Activated B cell treated with CpG ODN at 0.5 μM for 24 hours (primary cell): Measurements from ENCODE around the gene MTMR3. TPM values are rescaled to one million over a fixed set of nuclear protein-coding genes. Genes with fewer than 3 reads are reported as not detected.

Source experiments
- ATAC-seq: fragments of 200-7000 bp; cut with Tn5 transposase; one replicate; pipeline ENCODE4 v1.10.0; 2021; ENCODE audit warnings: low read depth, mild to moderate bottlenecking, moderate library complexity
- CTCF ChIA-PET: fragments of 350-600 bp; sonication (Branson Sonifier 250); formaldehyde crosslinking; loops from one replicate; lab custom pipeline; 2021; ENCODE audit warnings: antibody characterized with exemption; lab: Charles Lee
- POLR2A ChIA-PET: fragments of 350-600 bp; sonication (Branson Sonifier 250); formaldehyde crosslinking; loops from one replicate; lab custom pipeline; 2021; ENCODE audit warnings: antibody characterized with exemption; lab: Charles Lee
- DNase-seq: peaks from one replicate; pipeline ENCODE4 v3.0.0; 2022
- H3K27ac Mint-ChIP-seq: one replicate; pipeline ENCODE4 v1.8.0; 2020; ENCODE audit warnings: mixed read lengths
- H3K27me3 Mint-ChIP-seq: one replicate; pipeline ENCODE4 v1.8.0; 2021; ENCODE audit warnings: mixed read lengths
- H3K36me3 Mint-ChIP-seq: one replicate; pipeline ENCODE4 v1.8.0; 2021; ENCODE audit warnings: low read depth, mixed read lengths
- H3K4me1 Mint-ChIP-seq: one replicate; pipeline ENCODE4 v1.8.0; 2021; ENCODE audit warnings: mixed read lengths
- H3K4me3 Mint-ChIP-seq: one replicate; pipeline ENCODE4 v1.8.0; 2020; ENCODE audit warnings: mild to moderate bottlenecking, mixed read lengths
- H3K9me3 Mint-ChIP-seq: one replicate; pipeline ENCODE4 v1.8.0; 2020; ENCODE audit warnings: mixed read lengths
- CTCF ChIP-seq: fragments of 200-600 bp; IDR thresholded peaks from one replicate; pipeline ENCODE4 v1.8.0; 2022; ENCODE audit warnings: antibody characterized with exemption, mild to moderate bottlenecking
- intact Hi-C: fragments of 100-400 bp; cut with micrococcal nuclease; formaldehyde crosslinking; loops from one replicate; pipeline ENCODE4 v1.15.1; 2024
- total RNA-seq: library from RNA; stranded (reverse); gene quantifications from 2 replicates; pipeline ENCODE4 v1.2.3, GENCODE V29; 2022

MTMR3 gene
- total RNA-seq, 1 donor from 2014 or later = 36.6 TPM

GRCh38 chr22:30078320-30079311 lies 195.6 kb downstream of the MTMR3 start:
- Mint-ChIP-seq H3K27ac (no peak overlapping the region), H3K27me3 (peaks cover 32% of the 10 kb centered on the region), H3K4me3 (peak overlapping the region; percentile 38), H3K9me3 (no peaks in the 10 kb centered on the region), H3K4me1 (peaks cover 15% of the 10 kb centered on the region), H3K36me3 (no peaks in the 10 kb centered on the region)
- intact Hi-C loops = no loop called here
- CTCF ChIA-PET = no interaction called here
- DNase-seq (no peak), ATAC-seq (peak; percentile 49)
- TF ChIP-seq CTCF = no peak
- POLR2A ChIA-PET = interaction anchor here (0.6 kb wide), 1 partner anchor 215 kb away, joined by 3 read pairs; no protein-coding TSS in a partner anchor

- Mint-ChIP-seq H3K4me1 (peaks cover 12% of the 10 kb centered on the region), H3K4me3 (peak within 1 kb of the TSS; percentile 63), H3K36me3 (no peaks in the 10 kb centered on the region), H3K27ac (no peak within 1 kb of the TSS), H3K27me3 (peaks cover 30% of the 10 kb centered on the region), H3K9me3 (peaks cover 4% of the 10 kb centered on the region)
- DNase-seq (peak; percentile 22), ATAC-seq (peak; percentile 71)
- ChIA-PET POLR2A (no interaction called here), CTCF (no interaction called here)
- no peak for TF ChIP-seq CTCF
- intact Hi-C loops = no loop called here
These were observed 197.1 kb downstream of the MTMR3 start, which contains the start of gene HORMAD2 for GRCh38 chr22:30079952-30080533. HORMAD2 (plus strand) TSS chr22:30080464; CDS start chr22:30093953, 13,489 bp downstream.

Other genes with a start within 250 kb of the MTMR3 start
- gene CABP7, start 163.2 kb upstream of the MTMR3 start, total RNA-seq = 0.07 TPM in 1 of 2 replicates, not detected in the other
- 19.2 and 22.6 TPM in 2 replicates for gene ZMAT5, start 116.2 kb upstream of the MTMR3 start, total RNA-seq
- 68.1 and 81.7 TPM in 2 replicates for gene UQCR10, start 115.8 kb upstream of the MTMR3 start, total RNA-seq
- gene ASCC2, start 44.9 kb upstream of the MTMR3 start, total RNA-seq = 88.1 and 89.7 TPM in 2 replicates
- not detected in 2 replicates for gene HORMAD2, start 197.3 kb downstream of the MTMR3 start, total RNA-seq